NCI-H2227 (cell line): Measurements from ENCODE around the gene ULK4.

ENCODE experiments used
- DNase-seq: peaks from one replicate; lab custom pipeline; 2025; ENCODE audit not compliant: unreplicated experiment; lab: John Stamatoyannopoulos, UW

ULK4 gene

DNA sequence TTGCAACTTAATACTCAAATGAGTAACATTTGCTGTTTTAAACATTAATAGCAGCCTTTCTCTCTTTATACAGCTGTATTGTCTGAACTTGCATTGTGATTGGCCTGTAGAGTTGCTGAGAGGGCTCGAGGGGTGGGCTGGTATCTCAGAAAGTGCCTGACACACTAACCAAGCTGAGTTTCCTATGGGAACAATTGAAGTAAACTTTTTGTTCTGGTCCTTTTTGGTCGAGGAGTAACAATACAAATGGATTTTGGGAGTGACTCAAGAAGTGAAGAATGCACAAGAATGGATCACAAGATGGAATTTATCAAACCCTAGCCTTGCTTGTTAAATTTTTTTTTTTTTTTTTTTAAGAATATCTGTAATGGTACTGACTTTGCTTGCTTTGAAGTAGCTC, 722.3 kb downstream of the ULK4 start:
- no peak for DNase-seq

DNA sequence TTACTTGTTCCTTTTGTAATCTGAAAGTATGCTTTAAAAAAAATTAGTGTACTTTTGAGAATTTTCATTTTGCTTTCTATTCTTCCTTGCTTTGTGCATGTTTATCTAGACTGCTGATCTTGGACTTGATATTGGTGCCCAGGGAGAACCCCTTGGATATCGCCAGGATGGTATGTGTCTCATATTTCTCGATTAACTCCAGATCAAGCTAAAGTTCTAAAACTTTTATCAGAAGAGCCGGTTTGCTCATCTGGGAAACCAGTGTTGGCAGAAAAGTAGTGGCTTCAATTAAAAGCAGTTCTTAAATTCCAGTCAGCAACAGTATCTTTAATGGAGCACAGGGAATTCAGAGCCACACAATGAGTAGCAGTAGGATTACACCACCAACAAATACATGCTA, 724.0 kb downstream of the ULK4 start:
- no peak for DNase-seq

DNA sequence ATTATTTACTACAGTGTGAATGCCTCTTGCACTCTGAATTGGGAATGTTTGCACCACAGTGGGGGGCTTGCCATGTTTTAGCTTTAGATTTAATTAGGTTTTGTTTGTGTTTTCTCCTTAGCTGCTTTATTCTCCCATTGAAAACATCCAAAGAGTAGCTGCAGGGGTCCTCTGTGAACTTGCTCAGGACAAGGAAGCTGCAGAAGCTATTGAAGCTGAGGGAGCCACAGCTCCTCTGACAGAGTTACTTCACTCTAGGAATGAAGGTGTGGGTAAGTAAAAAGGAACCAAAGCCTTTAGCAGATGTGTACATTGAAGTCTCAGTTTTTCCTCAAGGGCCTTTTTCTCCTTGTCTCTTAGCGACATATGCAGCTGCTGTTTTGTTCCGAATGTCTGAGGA, 725.7 kb downstream of the ULK4 start:
- DNase-seq: no peak

DNA sequence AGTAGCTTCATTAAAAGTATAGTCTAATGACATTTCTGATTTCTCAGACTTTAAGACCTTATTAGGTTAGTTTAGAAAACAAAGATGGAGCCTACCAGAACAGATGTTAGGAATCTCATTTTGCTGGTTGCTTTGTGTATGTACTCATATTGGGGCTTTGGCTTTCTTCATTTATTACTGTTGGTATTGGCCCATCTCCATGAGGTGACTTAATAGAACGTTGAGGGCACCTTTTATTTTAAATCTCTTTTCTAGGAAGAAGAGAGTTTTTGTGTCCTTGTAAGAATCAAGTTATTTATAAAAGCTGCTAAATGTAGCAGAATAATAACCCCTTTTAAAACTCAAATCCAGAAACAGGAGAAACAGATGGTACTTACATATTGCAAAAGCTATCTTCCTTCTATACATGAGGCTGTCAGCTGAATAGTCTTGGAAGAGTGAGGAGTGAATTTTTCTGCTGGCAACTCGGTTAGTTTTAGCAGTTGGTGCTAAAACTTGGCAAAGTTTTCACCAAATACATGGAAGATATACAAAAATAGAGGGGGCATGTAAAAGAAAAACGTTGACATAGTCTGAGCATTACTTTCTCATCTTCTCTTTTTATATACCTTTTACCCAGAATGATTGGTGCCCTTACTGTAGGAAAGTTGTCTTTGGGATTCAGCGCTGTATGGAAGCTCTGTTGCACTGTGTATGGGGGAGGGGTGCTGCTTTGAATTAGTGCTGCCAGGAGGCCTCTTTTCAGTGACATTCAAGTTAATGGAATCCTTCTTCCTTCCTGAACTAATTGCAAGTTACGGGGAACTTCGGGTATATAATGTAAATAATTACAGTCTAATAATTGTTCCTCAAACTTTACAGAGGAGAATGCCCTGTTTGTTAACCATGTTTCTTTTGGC, 726.8 kb downstream of the ULK4 start:
- DNase-seq: no peak

DNA sequence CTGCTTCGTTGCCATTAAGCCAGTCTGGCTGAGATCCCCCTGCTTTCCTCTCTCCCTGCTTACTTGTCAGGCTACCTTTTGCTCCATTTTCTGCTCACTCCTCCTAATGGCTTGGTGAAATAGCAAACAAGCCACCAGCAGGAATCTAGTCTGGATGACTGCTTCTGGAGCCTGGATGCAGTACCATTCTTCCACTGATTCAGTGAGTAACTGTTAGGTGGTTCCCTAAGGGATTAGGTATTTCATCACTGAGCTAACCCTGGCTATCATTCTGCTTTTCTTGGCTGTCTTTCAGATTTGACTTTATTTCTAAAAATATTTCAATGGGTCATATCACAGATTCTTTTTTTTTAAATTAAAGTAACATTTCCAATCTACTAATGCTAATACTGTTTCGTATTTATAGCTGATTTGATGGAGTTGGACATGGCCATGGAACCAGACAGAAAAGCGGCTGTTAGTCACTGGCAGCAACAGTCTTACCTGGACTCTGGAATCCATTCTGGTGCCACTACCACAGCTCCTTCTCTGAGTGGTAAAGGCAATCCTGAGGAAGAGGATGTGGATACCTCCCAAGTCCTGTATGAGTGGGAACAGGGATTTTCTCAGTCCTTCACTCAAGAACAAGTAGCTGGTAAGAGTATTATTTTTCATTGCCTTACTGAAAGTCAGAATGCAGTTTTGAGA, 737.6 kb downstream of the ULK4 start:
- no peak for DNase-seq

DNA sequence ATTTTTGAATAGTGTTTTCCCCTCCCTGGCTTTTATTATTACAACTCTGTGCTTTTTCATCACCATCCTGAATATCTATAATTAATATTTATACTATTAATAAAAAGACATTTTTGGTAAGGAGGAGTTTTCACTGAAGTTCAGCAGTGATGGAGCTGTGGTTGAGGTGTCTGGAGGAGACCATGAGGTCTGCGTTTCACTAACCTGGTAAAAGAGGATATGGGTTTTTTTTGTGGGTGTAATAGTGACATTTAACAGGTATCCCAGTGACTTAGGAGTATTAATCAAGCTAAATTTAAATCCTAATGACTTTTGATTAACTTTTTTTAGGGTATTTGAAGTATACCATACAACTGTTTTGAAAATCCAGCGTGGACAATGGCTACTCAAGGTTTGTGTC, 738.2 kb downstream of the ULK4 start:
- no peak for DNase-seq

DNA sequence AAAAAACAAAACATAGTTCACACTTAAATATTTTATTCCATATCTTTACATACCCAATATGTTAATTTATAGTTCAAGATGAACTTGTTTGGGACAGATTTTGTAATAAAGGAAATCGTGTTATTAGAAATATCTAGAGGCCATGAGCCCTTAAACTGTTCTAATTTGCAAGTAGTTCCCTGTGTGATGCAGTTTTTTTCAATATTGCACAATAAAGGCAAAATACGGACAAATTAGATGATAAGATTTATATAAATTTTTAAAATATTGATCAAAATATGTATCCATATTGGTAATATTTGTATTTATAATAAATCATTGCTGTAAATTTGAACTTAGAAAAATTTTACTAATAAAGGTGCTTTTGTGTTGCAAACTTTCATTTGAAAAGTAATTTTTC, 738.8 kb downstream of the ULK4 start:
- DNase-seq: no peak

DNA sequence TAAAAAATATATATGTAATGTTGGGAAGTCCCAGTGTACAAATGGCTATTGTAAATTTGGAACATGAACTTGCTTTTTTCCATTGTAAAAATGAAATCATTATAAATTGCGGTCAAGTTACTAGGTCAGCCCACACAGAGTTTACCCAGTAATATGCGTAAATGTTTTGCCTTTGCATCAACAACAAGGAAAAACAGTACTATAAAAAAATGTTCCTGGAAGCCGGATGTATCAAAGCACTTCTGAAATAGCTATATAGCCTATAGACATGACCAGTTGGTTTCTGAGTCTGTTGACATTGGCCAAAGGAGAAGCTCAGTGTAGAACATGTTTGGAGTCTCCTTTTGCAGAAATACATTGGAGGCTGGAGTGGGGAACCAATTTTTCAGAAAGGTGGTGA, 739.4 kb downstream of the ULK4 start:
- DNase-seq: no peak

DNA sequence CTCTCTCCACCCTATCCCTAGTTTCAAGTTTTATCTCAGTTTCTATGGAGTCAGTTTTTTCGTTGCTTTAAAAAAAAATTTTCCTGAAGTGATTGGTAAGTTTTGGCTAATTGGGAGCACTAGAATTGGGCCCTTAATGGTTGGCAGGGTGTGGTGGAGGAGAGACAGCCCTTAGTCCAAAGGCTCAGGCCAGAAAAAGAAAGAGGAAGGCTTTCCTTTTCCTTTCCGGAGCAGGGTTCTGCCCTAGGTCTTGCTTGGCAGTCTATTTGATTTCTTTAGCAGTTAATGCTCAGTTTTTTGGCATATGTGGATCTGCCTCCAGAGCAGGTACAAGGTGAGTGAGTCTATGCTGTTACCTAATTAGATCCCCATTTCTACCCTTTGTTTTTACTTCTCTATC, 739.9 kb downstream of the ULK4 start:
- no peak for DNase-seq

DNA sequence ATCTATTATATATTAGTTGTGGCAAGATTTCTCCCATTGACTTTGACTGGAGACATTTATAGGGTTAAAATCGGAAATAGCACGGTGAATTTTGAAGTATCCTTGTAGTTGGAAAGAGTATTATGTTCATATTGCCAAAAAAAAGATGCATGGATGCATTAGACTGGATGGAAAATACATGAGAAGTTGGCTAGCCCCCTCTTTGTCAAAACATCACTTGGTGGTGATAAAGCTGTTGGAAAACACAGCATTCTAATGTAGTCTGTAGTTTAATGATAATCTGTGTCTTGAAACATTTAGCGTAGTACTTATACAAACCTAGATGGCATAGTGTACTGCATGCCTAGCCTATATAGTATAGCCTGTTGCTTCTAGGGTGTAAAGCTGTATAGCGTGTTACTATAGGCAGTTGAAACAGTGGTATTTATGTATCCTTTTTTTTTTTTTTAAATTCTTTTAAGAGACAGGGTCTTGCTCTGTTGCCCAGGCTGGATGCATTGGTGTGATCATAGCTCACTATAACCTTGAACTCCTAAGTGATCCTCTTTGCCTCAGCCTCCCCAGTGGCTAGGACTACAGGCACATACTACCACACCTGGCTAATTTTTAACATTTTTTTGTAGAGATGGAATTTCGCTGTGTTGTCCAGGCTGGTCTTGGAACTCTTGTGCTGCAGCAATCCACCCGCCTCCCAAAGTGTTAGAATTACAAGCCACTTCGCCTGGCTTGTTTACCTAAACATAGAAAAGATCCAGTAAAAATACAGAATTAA, 740.8 kb downstream of the ULK4 start:
- no peak for DNase-seq

DNA sequence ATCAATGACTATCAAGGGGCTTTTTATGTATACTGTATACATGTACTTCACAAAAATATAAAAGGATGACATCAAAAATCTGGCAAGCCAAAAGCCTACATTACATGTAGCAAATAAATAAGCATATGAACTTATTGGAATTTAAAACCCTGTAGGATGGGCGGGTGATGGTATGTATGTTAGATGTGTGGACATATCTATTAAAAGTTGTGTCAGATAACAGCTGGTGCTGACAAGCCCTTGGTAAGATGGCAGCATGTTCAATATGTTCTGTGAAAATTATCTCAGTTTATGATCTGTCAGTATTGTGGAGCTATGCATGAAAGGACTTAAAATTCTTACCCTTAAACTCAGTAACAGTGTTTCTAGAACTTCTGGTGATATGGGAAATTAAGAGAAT, 742.5 kb downstream of the ULK4 start:
- DNase-seq: no peak

DNA sequence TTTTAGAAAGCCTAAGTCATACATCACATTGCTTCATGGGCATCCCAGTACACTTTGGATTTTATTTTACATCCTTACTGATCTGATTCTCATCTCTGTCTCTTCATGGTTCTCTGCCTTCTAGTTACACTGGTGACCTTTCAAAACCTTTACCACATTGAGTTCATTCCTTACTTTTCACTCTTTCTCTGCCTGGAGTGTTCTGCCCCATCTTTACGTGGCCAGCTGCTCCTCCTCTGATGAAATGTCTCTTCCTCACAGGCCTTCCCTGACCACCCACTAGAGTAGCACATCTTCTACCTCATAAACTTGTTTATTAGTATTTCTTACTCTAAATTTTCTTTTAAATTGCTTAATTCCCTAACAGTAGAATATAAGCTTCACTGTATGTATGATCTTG, 744.9 kb downstream of the ULK4 start:
- no peak for DNase-seq

DNA sequence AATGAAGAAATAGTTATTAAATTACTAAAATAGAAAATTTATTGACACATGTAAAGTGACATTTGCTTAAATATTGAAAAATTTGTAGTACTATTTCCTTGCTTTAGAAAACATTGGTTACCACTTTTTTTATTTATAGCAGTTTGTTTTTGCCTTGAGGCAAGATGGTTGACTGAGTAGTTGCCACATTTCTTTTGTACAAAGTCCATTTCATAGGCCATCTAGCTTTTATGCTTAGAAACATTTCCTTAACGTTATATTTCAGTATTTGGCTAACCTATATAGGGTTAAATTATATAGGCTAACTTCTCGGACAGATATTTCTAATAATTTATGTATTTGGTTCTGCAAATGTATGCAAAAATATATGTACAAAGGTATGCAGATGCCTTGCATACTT, 745.5 kb downstream of the ULK4 start:
- DNase-seq: no peak

DNA sequence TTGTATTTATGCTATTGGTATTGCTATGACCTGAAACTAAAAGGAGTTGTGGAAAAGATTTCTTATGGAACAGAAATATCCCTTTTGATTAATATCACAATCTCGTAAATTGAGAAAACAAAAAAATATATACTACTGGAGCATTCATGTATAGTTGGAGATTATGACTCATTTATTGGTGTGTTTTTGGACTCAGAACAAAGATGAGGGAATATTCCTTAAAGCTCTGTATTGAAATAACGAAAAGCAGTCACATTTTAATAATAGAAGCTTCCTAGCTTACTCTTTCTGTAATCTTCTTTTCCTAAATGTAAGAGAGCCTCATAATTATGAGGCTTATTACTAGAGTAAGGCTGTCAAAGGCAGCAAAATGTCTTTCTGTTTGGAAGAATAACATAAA, 748.3 kb downstream of the ULK4 start:
- no peak for DNase-seq

DNA sequence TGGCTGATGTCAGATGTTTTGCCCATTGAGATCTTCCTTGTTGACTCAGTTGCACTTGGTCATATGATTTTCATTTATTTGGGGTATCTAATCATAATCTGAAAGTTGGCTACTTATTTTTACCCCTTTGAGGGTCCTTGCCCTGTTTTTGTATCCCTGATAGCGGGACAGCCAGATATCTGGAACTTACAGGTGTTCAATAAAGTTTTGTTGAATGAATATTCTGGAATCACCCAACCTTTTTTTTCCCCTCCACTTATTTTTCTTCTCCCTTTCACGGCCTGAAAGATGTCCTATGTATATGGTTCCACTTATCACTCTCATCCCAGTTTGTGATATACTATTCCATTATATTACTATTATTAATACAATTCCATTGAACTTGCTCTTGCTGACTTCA, 749.8 kb downstream of the ULK4 start:
- no peak for DNase-seq

DNA sequence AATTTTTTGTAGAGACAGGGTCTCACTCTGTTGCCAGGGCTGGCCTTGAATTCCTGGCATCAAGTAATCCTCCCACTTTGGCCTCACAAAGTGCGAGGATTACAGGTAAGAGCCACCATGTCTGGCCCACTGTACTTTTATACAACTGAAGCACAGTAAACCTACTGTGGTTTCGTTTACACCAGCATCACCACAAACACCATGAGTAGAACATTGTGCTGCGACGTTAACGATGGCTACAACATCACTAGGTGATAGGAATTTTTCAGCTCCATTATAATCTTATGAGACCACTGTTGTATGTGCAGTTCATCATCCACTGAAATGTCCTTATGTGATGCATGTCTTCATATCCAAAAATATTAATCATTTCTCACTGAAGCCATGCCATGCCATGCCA, 750.9 kb downstream of the ULK4 start:
- no peak for DNase-seq

DNA sequence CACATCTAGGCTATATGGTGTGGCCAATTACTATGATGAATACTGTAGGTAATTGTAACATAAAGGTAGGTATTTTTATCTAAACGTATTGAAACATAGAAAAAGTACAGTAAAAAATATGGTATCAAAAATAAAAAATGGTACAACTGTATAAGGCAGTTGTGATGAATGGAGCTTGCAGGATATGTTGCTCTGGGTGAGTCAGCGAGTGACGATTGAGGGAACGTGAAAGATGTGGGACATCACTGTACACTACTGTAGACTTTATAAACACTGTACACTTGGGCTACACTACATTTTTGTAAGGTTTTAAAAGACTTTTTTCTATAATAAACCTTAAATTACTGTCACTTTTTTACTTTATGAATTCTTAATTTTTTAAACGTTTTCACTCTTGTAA, 752.3 kb downstream of the ULK4 start:
- no peak for DNase-seq

DNA sequence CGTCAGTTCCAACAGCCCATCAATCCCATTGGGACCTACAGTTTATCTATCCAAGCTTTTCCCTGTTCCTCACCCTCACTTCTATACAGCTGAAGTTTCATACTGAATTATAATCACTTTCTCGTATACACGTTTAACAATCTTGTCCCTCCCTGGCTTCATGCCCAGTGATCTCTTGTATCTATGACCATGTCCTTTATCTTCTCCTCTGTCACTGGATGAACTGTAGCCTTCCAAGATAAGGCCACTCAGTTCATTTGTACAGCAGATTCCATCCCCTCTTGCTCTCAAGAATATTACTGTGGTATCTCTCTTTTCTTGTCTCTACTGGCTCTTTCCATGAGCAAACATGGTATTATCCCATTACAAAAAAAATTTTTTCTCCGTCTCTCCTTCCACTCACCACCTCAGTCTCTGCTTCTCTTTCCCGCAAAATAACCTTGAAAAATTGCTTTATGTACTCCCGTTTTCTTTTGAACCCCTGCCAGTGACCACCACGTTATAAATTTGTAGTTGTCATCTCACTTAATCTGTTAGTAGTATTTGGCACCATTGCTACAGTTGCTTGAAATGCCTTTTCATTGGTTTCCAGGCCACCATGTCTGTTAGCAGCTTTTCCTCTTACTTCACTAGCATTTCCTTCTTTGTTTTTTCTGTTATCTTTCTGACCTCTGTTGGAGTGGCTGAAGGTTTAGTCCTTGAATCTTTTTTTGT, 753.2 kb downstream of the ULK4 start:
- no peak for DNase-seq

DNA sequence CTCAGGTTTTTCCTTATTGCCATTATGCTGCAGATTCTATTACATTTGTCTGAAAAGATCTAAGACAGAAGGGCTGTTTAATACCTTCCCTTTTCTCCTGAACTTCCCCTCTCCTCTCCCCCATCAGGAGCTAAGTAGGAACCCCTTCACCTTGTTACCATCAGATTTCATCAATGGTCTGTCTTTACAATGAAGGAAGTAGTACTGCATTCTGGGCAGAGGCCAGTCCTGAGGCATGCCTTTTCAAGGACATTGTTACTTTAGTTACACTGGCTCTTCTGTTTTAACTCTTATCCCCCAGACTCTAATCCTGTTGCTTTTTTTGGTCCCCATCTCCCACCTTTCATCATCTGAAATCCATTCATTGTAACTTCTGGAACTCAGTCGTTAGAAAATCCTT, 754.5 kb downstream of the ULK4 start:
- DNase-seq: no peak

DNA sequence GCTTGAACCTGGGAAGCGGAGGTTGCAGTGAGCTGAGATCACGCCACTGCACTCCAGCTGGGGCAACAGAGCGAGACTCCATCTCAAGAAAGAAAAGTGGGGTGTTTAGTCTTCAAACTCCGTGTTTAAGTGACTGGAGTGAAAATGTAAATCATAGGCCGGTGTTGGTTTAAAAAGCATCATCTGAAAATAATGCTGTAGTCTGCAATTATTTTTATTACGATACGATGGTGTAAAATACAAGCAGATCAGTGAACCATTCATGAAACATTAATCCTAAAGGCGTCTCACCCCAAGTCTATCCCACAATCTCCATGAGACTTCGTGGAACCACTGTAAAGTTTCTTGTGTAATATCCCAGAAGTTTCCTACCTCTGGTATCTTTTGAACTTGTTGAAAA, 756.3 kb downstream of the ULK4 start:
- DNase-seq: no peak

DNA sequence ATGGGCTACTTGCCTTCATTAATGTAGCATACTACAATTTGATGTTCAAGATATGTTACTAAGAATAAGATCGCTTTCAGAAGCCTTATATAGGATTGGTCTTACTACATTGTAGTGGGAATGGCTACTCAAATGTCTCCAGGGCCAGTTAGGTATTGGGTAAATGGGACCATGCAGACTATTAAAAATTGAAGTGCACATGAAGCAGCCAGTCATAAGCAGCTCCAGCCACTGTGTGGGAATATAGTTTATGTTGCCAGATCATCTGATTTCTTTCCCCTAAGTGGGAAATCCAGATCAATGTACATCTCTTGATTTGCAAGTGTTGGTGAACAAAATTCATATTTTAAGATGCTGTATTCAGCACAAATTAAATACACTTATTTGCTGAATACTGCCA, 757.5 kb downstream of the ULK4 start:
- DNase-seq: no peak
